Stomach (tissue), 9 donors: Measurements from ENCODE around the gene BCL2L12. TPM values are rescaled to one million over a fixed set of nuclear protein-coding genes. Genes with fewer than 3 reads are reported as not detected.

Source experiments
- DNase-seq, 2 donors: peaks; one replicate each; pipeline versions ENCODE4 v3.0.0 to v3.0.0-alpha.2; 2013 to 2019
- H3K27ac ChIP-seq, 5 donors: fragments of 200-600 bp in 4 of 5; sonication (generic) in 4 of 5; one replicate each; pipeline ENCODE4 v1.5.1; 2013 to 2019; ENCODE audit warnings: mild to moderate bottlenecking in 1 of 5, moderate library complexity in 1 of 5
- H3K27me3 ChIP-seq, 3 donors: fragments of 200-600 bp; sonication (generic); one replicate each; pipeline ENCODE4 v1.5.1; 2017 to 2019; ENCODE audit warnings: mixed run types in 1 of 3
- H3K36me3 ChIP-seq, 4 donors: fragments of 200-600 bp; sonication (generic); 1 replicate in 3 of 4; 2 replicates in 1 of 4; pipeline ENCODE4 v1.5.1; 2016 to 2019
- H3K4me1 ChIP-seq, 4 donors: fragments of 200-600 bp; sonication (generic); one replicate each; pipeline ENCODE4 v1.5.1; 2016 to 2019
- H3K4me3 ChIP-seq, 4 donors: fragments of 200-600 bp; sonication (generic) in 3 of 4; one replicate each; pipeline ENCODE4 v1.5.1; 2016 to 2019; ENCODE audit warnings: mild to moderate bottlenecking in 1 of 4
- H3K9me3 ChIP-seq, 4 donors: fragments of 200-600 bp; sonication (generic); one replicate each; pipeline ENCODE4 v1.5.1; 2016 to 2019
- CTCF ChIP-seq, 7 experiments: fragments of 450-650 bp in 4 of 7; fragments of 200-600 bp in 3 of 7; sonication (generic) in 3 of 7; IDR thresholded peaks; one replicate each; pipeline ENCODE4 v1.5.1; 2016 to 2019; ENCODE audit warnings: antibody characterized with exemption in 7 of 7, control low read depth in 2 of 7, mild to moderate bottlenecking in 1 of 7
- EP300 ChIP-seq: sonication (generic); formaldehyde crosslinking; IDR thresholded peaks from one replicate; pipeline ENCODE4 v1.6.1; 2017; ENCODE audit warnings: antibody characterized with exemption
- POLR2A ChIP-seq, 4 donors: fragments of 450-650 bp; IDR thresholded peaks; one replicate each; pipeline ENCODE4 v1.6.1; 2016; ENCODE audit warnings: antibody characterized with exemption in 4 of 4, control low read depth in 2 of 4, mild to moderate bottlenecking in 1 of 4, moderate library complexity in 1 of 4
- POLR2AphosphoS5 ChIP-seq, 3 donors: sonication (generic); formaldehyde crosslinking; IDR thresholded peaks; one replicate each; pipeline ENCODE4 v1.6.1; 2016; ENCODE audit warnings: antibody characterized with exemption in 3 of 3
- WGBS, 5 donors: extraction: QIAGEN DNeasy Blood & Tissue Kit in 3 of 5; methylation state at CpG; one replicate each; pipeline versions ENCODE4 v1.1.5 to v1.1.7; 2013 to 2018; 5-methylcytosine and 5-hydroxymethylcytosine counted together
- intact Hi-C: fragments of 100-400 bp; cut with DNase I; formaldehyde crosslinking; loops from one replicate; pipeline ENCODE4 v1.15.1; 2023; ENCODE audit warnings: low total_unique reads
- polyA plus RNA-seq, 3 donors: library from polyadenylated mRNA; stranded (reverse); fragments of 200-250 nt; gene quantifications; one replicate each; pipeline ENCODE4 v1.2.3, GENCODE V29; 2013
- total RNA-seq, 5 donors: library from RNA; depleted of rRNA; stranded (reverse); fragments of >200 nt; gene quantifications; one replicate each; pipeline versions ENCODE4 v1.1.0 to v1.2.3, GENCODE V29; 2014 to 2016
- donor health status: healthy with polysubstance abuse.
- donor health status: Bipolar disorder and iron deficiency.
- donor health status: healthy.

The BCL2L12 gene
- total and polyA plus RNA-seq, 8 donors: 2.3 to 23.3 (median 9.4) TPM

- WGBS, 5 donors: 5 to 8% (median 7%) methylated on average over 17 to 19 of the region's 19 CpGs
- intact Hi-C loops: no loop called here
- Histone ChIP-seq H3K27ac (peak overlapping the region; percentile 45 to 100 (median 99)), H3K27me3 (no peaks in the 10 kb centered on the region), H3K9me3 (no peaks in the 10 kb centered on the region), H3K4me1 (peaks cover 27 to 56% (median 53%) of the 10 kb centered on the region in 4 donors), H3K4me3 (peak overlapping the region; percentile 61 to 88 (median 68)), H3K36me3 (peaks cover 0 to 20% (median 16%) of the 10 kb centered on the region in 4 donors)
- peak; percentile 85 to 88 for DNase-seq
- TF ChIP-seq CTCF (IDR thresholded peaks at IDR 0.05): no peak
- TF ChIP-seq POLR2AphosphoS5 (IDR thresholded peaks at IDR 0.05): peak in 2 of 3 donors; percentile 21 to 28
These were observed 27.7 kb upstream of the BCL2L12 start for GRCh38 chr19:49637821-49638738.

GRCh38 chr19:49639401-49640112, 26.2 kb upstream of the BCL2L12 start:
- 3 to 7% (median 5%) methylated on average over 8 to 31 of the region's 31 CpGs for WGBS, 5 donors
- TF ChIP-seq POLR2AphosphoS5 (IDR thresholded peaks at IDR 0.05) (peak in 1 of 3 donors; percentile 81), POLR2A (IDR thresholded peaks at IDR 0.05) (no peak)
- intact Hi-C loops: no loop called here
- Histone ChIP-seq H3K36me3 (peaks cover 0 to 21% (median 16%) of the 10 kb centered on the region in 4 donors), H3K4me1 (peaks cover 35 to 71% (median 65%) of the 10 kb centered on the region in 4 donors), H3K9me3 (no peaks in the 10 kb centered on the region), H3K27me3 (no peaks in the 10 kb centered on the region), H3K27ac (peak overlapping the region; percentile 93 to 100 (median 99)), H3K4me3 (peak overlapping the region; percentile 61 to 88 (median 68))
- peak in 1 of 2 donors; percentile 59 for DNase-seq

- TF ChIP-seq POLR2AphosphoS5 (IDR thresholded peaks at IDR 0.05) (peak; percentile 83 to 95 (median 94)), EP300 (no peak), POLR2A (IDR thresholded peaks at IDR 0.05) (peak in 1 of 4 donors; percentile 87), CTCF (IDR thresholded peaks at IDR 0.05) (no peak)
- H3K27ac ChIP-seq: peak within 1 kb of the TSS; percentile 93 to 100 (median 99)
- peak; percentile 100 for DNase-seq
- intact Hi-C loops: no loop called here
- H3K27me3 ChIP-seq: no peaks in the 10 kb centered on the region
- peaks cover 4 to 24% (median 15%) of the 10 kb centered on the region in 4 donors for H3K36me3 ChIP-seq
- WGBS, 5 donors: 0 to 1% (median 0%) methylated on average over 27 to 51 of the region's 51 CpGs
- H3K9me3 ChIP-seq: no peaks in the 10 kb centered on the region
- H3K4me1 ChIP-seq: peaks cover 35 to 79% (median 73%) of the 10 kb centered on the region in 4 donors
- H3K4me3 ChIP-seq: peak within 1 kb of the TSS; percentile 61 to 98 (median 80)
These were observed 25.4 kb upstream of the BCL2L12 start, which contains the start of gene RRAS for GRCh38 chr19:49640113-49640898. RRAS (minus strand) TSS chr19:49640143; CDS start chr19:49640098, 45 bp downstream.

GRCh38 chr19:49641688-49642491, 23.8 kb upstream of the BCL2L12 start, which contains the start of gene SCAF1:
SCAF1 (plus strand) TSS chr19:49642209; CDS start chr19:49645027, 2,818 bp downstream.
- H3K27ac ChIP-seq: peak within 1 kb of the TSS; percentile 93 to 100 (median 99)
- peak in 2 of 4 donors; percentile 91 to 94 for TF ChIP-seq POLR2A (IDR thresholded peaks at IDR 0.05)
- TF ChIP-seq EP300: no peak
- TF ChIP-seq POLR2AphosphoS5 (IDR thresholded peaks at IDR 0.05): peak; percentile 98 to 99 (median 99)
- TF ChIP-seq CTCF (IDR thresholded peaks at IDR 0.05): no peak
- peaks cover 19 to 24% (median 20%) of the 10 kb centered on the region in 4 donors for H3K36me3 ChIP-seq
- H3K4me1 ChIP-seq: peaks cover 35 to 80% (median 72%) of the 10 kb centered on the region in 4 donors
- H3K9me3 ChIP-seq: no peaks in the 10 kb centered on the region
- peak within 1 kb of the TSS; percentile 71 to 98 (median 88) for H3K4me3 ChIP-seq
- H3K27me3 ChIP-seq: no peaks in the 10 kb centered on the region
- 0 to 1% (median 1%) methylated on average over 50 to 87 of the region's 87 CpGs for WGBS, 5 donors
- peak; percentile 100 for DNase-seq
- intact Hi-C loops: no loop called here
